HCT116 (cell line): ENCODE data around the gene RIMKLA. TPM values are rescaled to one million over a fixed set of nuclear protein-coding genes. Genes with fewer than 3 reads are reported as not detected.

Source experiments
- ATAC-seq: fragments of 200-7000 bp; cut with Tn5 transposase; 2 replicates; pipeline ENCODE4 v1.9.1; 2020; ENCODE audit warnings: mild to moderate bottlenecking, moderate library complexity
- BruUV-seq: library from RNA; stranded (reverse); fragments of 400-500 nt; replicated peaks from 2 replicates; lab custom pipeline; 2021; lab: Mats Ljungman, UMichigan
- CTCF ChIA-PET: fragments of 300-600 bp; sonication (Branson Sonifier 250); formaldehyde crosslinking; loops from one replicate; lab custom pipeline; 2021; ENCODE audit warnings: antibody characterized with exemption; lab: Charles Lee
- POLR2A ChIA-PET: fragments of 300-600, 350-600 bp; sonication (Branson Sonifier 250); formaldehyde crosslinking; loops from one replicate; lab custom pipeline; 2021; ENCODE audit warnings: antibody characterized with exemption; lab: Charles Lee
- RAD21 ChIA-PET, 2 experiments: fragments of 300-600 bp; sonication (Branson Sonifier 250); formaldehyde crosslinking; loops; one replicate each; lab custom pipeline; 2023; ENCODE audit warnings: low total read pairs in 2 of 2; ENCODE audit not compliant: uncharacterized antibody in 2 of 2, unreplicated experiment in 2 of 2, low non-redundant PET in 1 of 2; lab: Charles Lee
- DNase-seq: peaks from one replicate; pipeline ENCODE4 v3.0.0-alpha.2; 2010; ENCODE audit warnings: low read depth, low spot score
- H2AFZ ChIP-seq: fragments of 200-600 bp; shearing (Covaris generic), sonication (generic); 2 replicates; pipeline ENCODE4 v1.6.1; 2017; ENCODE audit warnings: low read depth, mixed run types, mixed read lengths, antibody characterized with exemption, low read length; ENCODE audit not compliant: poor library complexity, severe bottlenecking
- H3K27ac ChIP-seq: 2 replicates; pipeline ENCODE4 v1.5.1; 2012; ENCODE audit warnings: low read depth, low read length
- H3K27me3 ChIP-seq: fragments of 200-600 bp; sonication (generic); 2 replicates; pipeline ENCODE4 v1.6.1; 2016; ENCODE audit warnings: mixed run types, low read length, mixed read lengths; ENCODE audit not compliant: insufficient read depth
- H3K36me3 ChIP-seq, 2 experiments: fragments of 200-500 bp in 1 of 2; fragments of 200-600 bp in 1 of 2; sonication (Bioruptor generic) in 1 of 2; sonication (generic) in 1 of 2; 2 replicates each; pipeline versions ENCODE4 v1.5.1 to v1.6.1; 2014 to 2016; ENCODE audit warnings: low read length in 2 of 2, inconsistent platforms in 1 of 2, mixed read lengths in 1 of 2, mixed run types in 1 of 2; ENCODE audit not compliant: insufficient read depth in 2 of 2, control insufficient read depth in 1 of 2
- H3K4me1 ChIP-seq, 2 experiments: fragments of 200-600 bp in 1 of 2; sonication (generic) in 1 of 2; 2 replicates each; pipeline versions ENCODE4 v1.5.1 to v1.6.1; 2012 to 2017; ENCODE audit warnings: low read length in 2 of 2, inconsistent platforms in 1 of 2, mild to moderate bottlenecking in 1 of 2, mixed read lengths in 1 of 2, mixed run types in 1 of 2, moderate library complexity in 1 of 2; ENCODE audit not compliant: insufficient read depth in 2 of 2, control insufficient read depth in 1 of 2
- H3K4me2 ChIP-seq: fragments of 200-600 bp; sonication (generic); 2 replicates; pipeline ENCODE4 v1.6.1; 2017; ENCODE audit warnings: mixed run types, low read length, mixed read lengths
- H3K4me3 ChIP-seq, 2 experiments: fragments of 200-600 bp in 1 of 2; sonication (generic) in 1 of 2; replicated peaks in 1 of 2; 2 replicates each; pipeline ENCODE4 v1.5.1; 2011 to 2016; ENCODE audit warnings: low read length in 2 of 2, control low read depth in 1 of 2, low read depth in 1 of 2, mild to moderate bottlenecking in 1 of 2, mixed read lengths in 1 of 2, mixed run types in 1 of 2
- H3K79me2 ChIP-seq: fragments of 200-600 bp; sonication (generic); 2 replicates; pipeline ENCODE4 v1.6.1; 2017; ENCODE audit warnings: mild to moderate bottlenecking, mixed run types, low read length, moderate library complexity, mixed read lengths; ENCODE audit not compliant: insufficient read depth
- H3K9ac ChIP-seq: fragments of 200-600 bp; sonication (generic); 2 replicates; pipeline ENCODE4 v1.6.1; 2016; ENCODE audit warnings: low read length, mixed read lengths
- H3K9me2 ChIP-seq: fragments of 200-600 bp; sonication (generic), shearing (Covaris generic); 2 replicates; pipeline ENCODE4 v1.6.1; 2017; ENCODE audit warnings: mixed run types, mild to moderate bottlenecking, moderate library complexity; ENCODE audit not compliant: insufficient read depth
- H3K9me3 ChIP-seq, 2 experiments: fragments of 200-500 bp in 1 of 2; fragments of 200-600 bp in 1 of 2; sonication (Bioruptor generic) in 1 of 2; sonication (generic) in 1 of 2; 2 replicates each; pipeline ENCODE4 v1.6.1; 2014 to 2017; ENCODE audit warnings: low read length in 2 of 2, mixed read lengths in 2 of 2, inconsistent platforms in 1 of 2, low read depth in 1 of 2, mild to moderate bottlenecking in 1 of 2, mixed run types in 1 of 2, moderate library complexity in 1 of 2; ENCODE audit not compliant: control insufficient read depth in 1 of 2, insufficient read depth in 1 of 2
- H4K20me1 ChIP-seq: fragments of 200-600 bp; sonication (generic), shearing (Covaris generic); 2 replicates; pipeline ENCODE4 v1.6.1; 2017; ENCODE audit warnings: mixed run types, mild to moderate bottlenecking, moderate library complexity; ENCODE audit not compliant: insufficient read depth
- CBX3 ChIP-seq: IDR thresholded peaks from 2 replicates; pipeline ENCODE4 v1.6.1; 2012; ENCODE audit warnings: low read depth
- CEBPB ChIP-seq: IDR thresholded peaks from 2 replicates; pipeline ENCODE4 v1.6.1; 2012; ENCODE audit warnings: low read depth
- EGR1 ChIP-seq: IDR thresholded peaks from 2 replicates; pipeline ENCODE4 v1.6.1; 2012; ENCODE audit warnings: low read depth
- ELF1 ChIP-seq: IDR thresholded peaks from 2 replicates; pipeline ENCODE4 v1.6.1; 2012; ENCODE audit warnings: low read depth, borderline replicate concordance
- EZH2 ChIP-seq: fragments of 200-600 bp; sonication (generic); IDR thresholded peaks from 2 replicates; pipeline ENCODE4 v1.6.1; 2017; ENCODE audit warnings: antibody characterized with exemption, mixed run types
- EZH2phosphoT487 ChIP-seq: fragments of 200-600 bp; IDR thresholded peaks from 2 replicates; pipeline ENCODE4 v1.6.1; 2018; ENCODE audit warnings: antibody characterized with exemption, borderline replicate concordance
- JUND ChIP-seq: IDR thresholded peaks from 2 replicates; pipeline ENCODE4 v1.6.1; 2012
- POLR2A ChIP-seq: IDR thresholded peaks from 2 replicates; pipeline ENCODE4 v1.7.0; 2011; ENCODE audit warnings: borderline replicate concordance; ENCODE audit not compliant: insufficient read depth, insufficient read length; ENCODE audit errors: extremely low read depth
- POLR2AphosphoS5 ChIP-seq: IDR thresholded peaks from 2 replicates; pipeline ENCODE4 v1.6.1; 2011; ENCODE audit warnings: mild to moderate bottlenecking, low read depth, low read length, moderate library complexity
- SRF ChIP-seq: IDR thresholded peaks from 2 replicates; pipeline ENCODE4 v1.6.1; 2012; ENCODE audit warnings: low read depth
- TCF7L2 ChIP-seq: IDR thresholded peaks from 2 replicates; pipeline ENCODE4 v1.7.0; 2011; ENCODE audit warnings: borderline replicate concordance, inconsistent platforms; ENCODE audit not compliant: insufficient read depth, insufficient read length; ENCODE audit errors: extremely low read depth
- YY1 ChIP-seq: IDR thresholded peaks from 2 replicates; pipeline ENCODE4 v1.6.1; 2011; ENCODE audit warnings: low read length, low read depth, moderate library complexity, mild to moderate bottlenecking; ENCODE audit not compliant: insufficient replicate concordance; ENCODE audit errors: extremely low read depth
- ZFX ChIP-seq: fragments of 450-650 bp; IDR thresholded peaks from 2 replicates; pipeline ENCODE4 v1.6.1; 2017
- intact Hi-C: fragments of 100-400 bp; cut with micrococcal nuclease; formaldehyde crosslinking; loops from 2 replicates; pipeline ENCODE4 v1.10.0; 2022
- total RNA-seq: library from RNA; stranded (reverse); gene quantifications from one replicate; pipeline ENCODE4 v1.2.1, GENCODE V29; 2021; ENCODE audit not compliant: unreplicated experiment
- TF ChIP-seq, protein P1 (sequence below): IDR thresholded peaks from 2 replicates; pipeline ENCODE4 v1.6.1; 2011; ENCODE audit warnings: mild to moderate bottlenecking, low read length, moderate library complexity; ENCODE audit not compliant: insufficient replicate concordance; ENCODE audit errors: extremely low read depth
- TF ChIP-seq, protein P2 (sequence below): IDR thresholded peaks from 2 replicates; pipeline ENCODE4 v1.6.1; 2012
- TF ChIP-seq, protein P3 (sequence below): IDR thresholded peaks from 2 replicates; pipeline ENCODE4 v1.6.1; 2012; ENCODE audit warnings: low read depth

The RIMKLA gene
- total RNA-seq, 1 experiment from 2014 or later: 4.9 TPM

DNA sequence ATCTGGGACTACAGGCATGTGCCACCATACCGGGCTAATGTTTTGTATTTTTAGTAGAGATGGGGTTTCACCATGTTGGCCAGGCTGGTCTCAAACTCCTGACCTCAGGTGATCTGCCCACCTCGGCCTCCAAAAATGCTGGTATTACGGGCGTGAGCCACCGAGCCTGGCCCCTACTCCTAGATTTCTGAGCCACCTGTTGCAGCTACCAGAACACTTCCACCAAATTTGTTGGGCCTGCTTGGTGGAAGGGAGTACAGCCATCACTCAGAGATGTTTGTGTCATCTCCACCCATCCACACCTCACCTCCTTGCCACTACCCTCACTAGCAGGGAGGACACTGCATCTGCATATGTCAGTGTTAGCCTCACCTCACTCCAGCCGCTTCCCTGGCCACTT, 5.5 kb downstream of the RIMKLA start:
- no peak for DNase-seq
- H3K4me1 ChIP-seq: peaks cover 0 to 14% of the 10 kb centered on the region in 2 experiments; a peak in 3 of 4 replicates
- no peaks in the 10 kb centered on the region for H3K9me3 ChIP-seq
- no peak overlapping the region for H3K4me2 ChIP-seq
- no peak overlapping the region for H3K9ac ChIP-seq
- ChIA-PET POLR2A (no interaction called here), RAD21 (no interaction called here), CTCF (no interaction called here)
- no TSS peak for BruUV-seq
- intact Hi-C loops: no loop called here
- ATAC-seq: no peak
- H3K9me2 ChIP-seq: no peaks in the 10 kb centered on the region
- H3K4me3 ChIP-seq: no peak overlapping the region
- no peaks in the 10 kb centered on the region for H3K27me3 ChIP-seq
- H3K27ac ChIP-seq: no peak overlapping the region
- TF ChIP-seq, protein P1, sequence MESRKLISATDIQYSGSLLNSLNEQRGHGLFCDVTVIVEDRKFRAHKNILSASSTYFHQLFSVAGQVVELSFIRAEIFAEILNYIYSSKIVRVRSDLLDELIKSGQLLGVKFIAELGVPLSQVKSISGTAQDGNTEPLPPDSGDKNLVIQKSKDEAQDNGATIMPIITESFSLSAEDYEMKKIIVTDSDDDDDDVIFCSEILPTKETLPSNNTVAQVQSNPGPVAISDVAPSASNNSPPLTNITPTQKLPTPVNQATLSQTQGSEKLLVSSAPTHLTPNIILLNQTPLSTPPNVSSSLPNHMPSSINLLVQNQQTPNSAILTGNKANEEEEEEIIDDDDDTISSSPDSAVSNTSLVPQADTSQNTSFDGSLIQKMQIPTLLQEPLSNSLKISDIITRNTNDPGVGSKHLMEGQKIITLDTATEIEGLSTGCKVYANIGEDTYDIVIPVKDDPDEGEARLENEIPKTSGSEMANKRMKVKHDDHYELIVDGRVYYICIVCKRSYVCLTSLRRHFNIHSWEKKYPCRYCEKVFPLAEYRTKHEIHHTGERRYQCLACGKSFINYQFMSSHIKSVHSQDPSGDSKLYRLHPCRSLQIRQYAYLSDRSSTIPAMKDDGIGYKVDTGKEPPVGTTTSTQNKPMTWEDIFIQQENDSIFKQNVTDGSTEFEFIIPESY: no peak
- TF ChIP-seq TCF7L2 (no peak), CBX3 (no peak), POLR2A (no peak), SRF (no peak), JUND (no peak), ELF1 (no peak), CEBPB (no peak), YY1 (no peak), EGR1 (no peak), POLR2AphosphoS5 (no peak), EZH2phosphoT487 (no peak), ZFX (no peak), EZH2 (no peak)
- TF ChIP-seq, protein P2, sequence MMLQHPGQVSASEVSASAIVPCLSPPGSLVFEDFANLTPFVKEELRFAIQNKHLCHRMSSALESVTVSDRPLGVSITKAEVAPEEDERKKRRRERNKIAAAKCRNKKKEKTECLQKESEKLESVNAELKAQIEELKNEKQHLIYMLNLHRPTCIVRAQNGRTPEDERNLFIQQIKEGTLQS: no peak
- TF ChIP-seq, protein P3, sequence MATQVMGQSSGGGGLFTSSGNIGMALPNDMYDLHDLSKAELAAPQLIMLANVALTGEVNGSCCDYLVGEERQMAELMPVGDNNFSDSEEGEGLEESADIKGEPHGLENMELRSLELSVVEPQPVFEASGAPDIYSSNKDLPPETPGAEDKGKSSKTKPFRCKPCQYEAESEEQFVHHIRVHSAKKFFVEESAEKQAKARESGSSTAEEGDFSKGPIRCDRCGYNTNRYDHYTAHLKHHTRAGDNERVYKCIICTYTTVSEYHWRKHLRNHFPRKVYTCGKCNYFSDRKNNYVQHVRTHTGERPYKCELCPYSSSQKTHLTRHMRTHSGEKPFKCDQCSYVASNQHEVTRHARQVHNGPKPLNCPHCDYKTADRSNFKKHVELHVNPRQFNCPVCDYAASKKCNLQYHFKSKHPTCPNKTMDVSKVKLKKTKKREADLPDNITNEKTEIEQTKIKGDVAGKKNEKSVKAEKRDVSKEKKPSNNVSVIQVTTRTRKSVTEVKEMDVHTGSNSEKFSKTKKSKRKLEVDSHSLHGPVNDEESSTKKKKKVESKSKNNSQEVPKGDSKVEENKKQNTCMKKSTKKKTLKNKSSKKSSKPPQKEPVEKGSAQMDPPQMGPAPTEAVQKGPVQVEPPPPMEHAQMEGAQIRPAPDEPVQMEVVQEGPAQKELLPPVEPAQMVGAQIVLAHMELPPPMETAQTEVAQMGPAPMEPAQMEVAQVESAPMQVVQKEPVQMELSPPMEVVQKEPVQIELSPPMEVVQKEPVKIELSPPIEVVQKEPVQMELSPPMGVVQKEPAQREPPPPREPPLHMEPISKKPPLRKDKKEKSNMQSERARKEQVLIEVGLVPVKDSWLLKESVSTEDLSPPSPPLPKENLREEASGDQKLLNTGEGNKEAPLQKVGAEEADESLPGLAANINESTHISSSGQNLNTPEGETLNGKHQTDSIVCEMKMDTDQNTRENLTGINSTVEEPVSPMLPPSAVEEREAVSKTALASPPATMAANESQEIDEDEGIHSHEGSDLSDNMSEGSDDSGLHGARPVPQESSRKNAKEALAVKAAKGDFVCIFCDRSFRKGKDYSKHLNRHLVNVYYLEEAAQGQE: no peak
- no peaks in the 10 kb centered on the region for H4K20me1 ChIP-seq
- H3K36me3 ChIP-seq: no peaks in the 10 kb centered on the region
- H3K79me2 ChIP-seq: no peaks in the 10 kb centered on the region
- no peak overlapping the region for H2AFZ ChIP-seq
